H9 (cell line): ENCODE measurements around the gene TMEM44. TPM values are rescaled to one million over a fixed set of nuclear protein-coding genes. Genes with fewer than 3 reads are reported as not detected.

Experiments
- DNase-seq: peaks from one replicate; pipeline ENCODE4 v3.0.0-alpha.2; 2017
- H2AFZ ChIP-seq: one replicate; pipeline ENCODE4 v1.6.1; 2013; ENCODE audit warnings: mild to moderate bottlenecking, low read length, control low read depth, moderate library complexity
- H2AK5ac ChIP-seq: 2 replicates; pipeline ENCODE4 v1.6.1; 2013; ENCODE audit warnings: low read length, control low read depth, mixed read lengths; ENCODE audit not compliant: insufficient read length
- H2BK120ac ChIP-seq: one replicate; pipeline ENCODE4 v1.6.1; 2013; ENCODE audit warnings: low read depth, mild to moderate bottlenecking, low read length, control low read depth, inconsistent platforms; ENCODE audit not compliant: poor library complexity, severe bottlenecking
- H2BK12ac ChIP-seq: 2 replicates; pipeline ENCODE4 v1.6.1; 2013; ENCODE audit warnings: low read length, control low read depth, mixed read lengths, low read depth; ENCODE audit not compliant: insufficient read length
- H2BK15ac ChIP-seq: 2 replicates; pipeline ENCODE4 v1.6.1; 2013; ENCODE audit warnings: low read depth, low read length, control low read depth
- H2BK20ac ChIP-seq: one replicate; pipeline ENCODE4 v1.6.1; 2013; ENCODE audit warnings: low read depth, mild to moderate bottlenecking, low read length, control low read depth, inconsistent platforms; ENCODE audit not compliant: poor library complexity, severe bottlenecking
- H2BK5ac ChIP-seq: 2 replicates; pipeline ENCODE4 v1.6.1; 2013; ENCODE audit warnings: low read length, control low read depth, mixed read lengths; ENCODE audit not compliant: insufficient read length
- H3K14ac ChIP-seq: 2 replicates; pipeline ENCODE4 v1.6.1; 2013; ENCODE audit warnings: low read length, control low read depth; ENCODE audit not compliant: insufficient read depth
- H3K18ac ChIP-seq: 2 replicates; pipeline ENCODE4 v1.6.1; 2013; ENCODE audit warnings: low read depth, mild to moderate bottlenecking, mixed read lengths, low read length, control low read depth; ENCODE audit not compliant: insufficient read length
- H3K23ac ChIP-seq: 2 replicates; pipeline ENCODE4 v1.6.1; 2013; ENCODE audit warnings: low read length, control low read depth, mixed read lengths, low read depth; ENCODE audit not compliant: insufficient read length
- H3K23me2 ChIP-seq: 2 replicates; pipeline ENCODE4 v1.6.1; 2013; ENCODE audit warnings: low read depth, mild to moderate bottlenecking, mixed read lengths, low read length, control low read depth; ENCODE audit not compliant: insufficient read length, poor library complexity, severe bottlenecking
- H3K27ac ChIP-seq: 2 replicates; pipeline ENCODE4 v1.5.1; 2013; ENCODE audit warnings: low read length, control low read depth, mixed read lengths, low read depth; ENCODE audit not compliant: insufficient read length
- H3K27me3 ChIP-seq: 2 replicates; pipeline ENCODE4 v1.6.1; 2013; ENCODE audit warnings: low read length, control low read depth, inconsistent platforms; ENCODE audit not compliant: insufficient read depth
- H3K4ac ChIP-seq: 2 replicates; pipeline ENCODE4 v1.6.1; 2013; ENCODE audit warnings: low read depth, mild to moderate bottlenecking, control low read depth, inconsistent platforms, low read length, moderate library complexity
- H3K4me1 ChIP-seq: 2 replicates; pipeline ENCODE4 v1.6.1; 2013; ENCODE audit warnings: low read length, control low read depth, inconsistent platforms; ENCODE audit not compliant: insufficient read depth
- H3K4me2 ChIP-seq: 2 replicates; pipeline ENCODE4 v1.6.1; 2013; ENCODE audit warnings: low read length, control low read depth, mixed read lengths; ENCODE audit not compliant: insufficient read length, insufficient read depth
- H3K56ac ChIP-seq: 2 replicates; pipeline ENCODE4 v1.6.1; 2013; ENCODE audit warnings: low read depth, mild to moderate bottlenecking, mixed read lengths, low read length, control low read depth; ENCODE audit not compliant: insufficient read length
- H3K79me1 ChIP-seq: 2 replicates; pipeline ENCODE4 v1.6.1; 2013; ENCODE audit warnings: low read depth, mild to moderate bottlenecking, moderate library complexity, low read length, control low read depth, inconsistent platforms; ENCODE audit not compliant: insufficient read depth, poor library complexity, severe bottlenecking
- H3K79me2 ChIP-seq: 2 replicates; pipeline ENCODE4 v1.6.1; 2013; ENCODE audit warnings: low read length, control low read depth, inconsistent platforms; ENCODE audit not compliant: insufficient read depth
- H3K9ac ChIP-seq: 2 replicates; pipeline ENCODE4 v1.6.1; 2013; ENCODE audit warnings: low read length, control low read depth, mixed read lengths; ENCODE audit not compliant: insufficient read length; ENCODE audit errors: extremely low read depth
- H3K9me3 ChIP-seq: one replicate; pipeline ENCODE4 v1.6.1; 2013; ENCODE audit warnings: low read depth, low read length, inconsistent platforms; ENCODE audit not compliant: control insufficient read depth
- H3T11ph ChIP-seq: one replicate; pipeline ENCODE4 v1.6.1; 2013; ENCODE audit warnings: mild to moderate bottlenecking, low read length, control low read depth, inconsistent platforms
- H4K20me1 ChIP-seq: one replicate; pipeline ENCODE4 v1.6.1; 2013; ENCODE audit not compliant: control insufficient read depth, insufficient read length, insufficient read depth
- H4K5ac ChIP-seq: 2 replicates; pipeline ENCODE4 v1.6.1; 2013; ENCODE audit warnings: low read depth, mild to moderate bottlenecking, mixed read lengths, low read length, control low read depth; ENCODE audit not compliant: insufficient read length
- H4K8ac ChIP-seq: replicated peaks from 2 replicates; pipeline ENCODE4 v1.6.1; 2013; ENCODE audit warnings: low read length, control low read depth, mixed read lengths, low read depth; ENCODE audit not compliant: insufficient read length
- H4K91ac ChIP-seq: 2 replicates; pipeline ENCODE4 v1.6.1; 2013; ENCODE audit warnings: low read depth, mild to moderate bottlenecking, moderate library complexity, mixed read lengths, low read length, control low read depth; ENCODE audit not compliant: insufficient read length
- H3K27ac Mint-ChIP-seq, 3 experiments: 2 replicates in 2 of 3; 3 replicates in 1 of 3; pipeline ENCODE4 v1.8.0; 2020 to 2021; ENCODE audit warnings: mixed read lengths in 3 of 3, mild to moderate bottlenecking in 1 of 3, moderate library complexity in 1 of 3
- H3K27me3 Mint-ChIP-seq: 2 replicates; pipeline ENCODE4 v1.8.0; 2021; ENCODE audit warnings: low read depth, mild to moderate bottlenecking, moderate library complexity, mixed read lengths
- H3K36me3 Mint-ChIP-seq, 3 experiments: 2 replicates in 2 of 3; 3 replicates in 1 of 3; pipeline ENCODE4 v1.8.0; 2020 to 2021; ENCODE audit warnings: low read depth in 3 of 3, mixed read lengths in 3 of 3; ENCODE audit not compliant: insufficient read depth in 1 of 3
- H3K4me1 Mint-ChIP-seq, 2 experiments: 2 replicates each; pipeline ENCODE4 v1.8.0; 2020; ENCODE audit warnings: mixed read lengths in 2 of 2
- H3K4me3 Mint-ChIP-seq, 2 experiments: 2 replicates in 1 of 2; 3 replicates in 1 of 2; pipeline ENCODE4 v1.8.0; 2020 to 2021; ENCODE audit warnings: mild to moderate bottlenecking in 2 of 2, mixed read lengths in 2 of 2, moderate library complexity in 1 of 2
- H3K9me3 Mint-ChIP-seq, 2 experiments: 2 replicates in 1 of 2; 3 replicates in 1 of 2; pipeline ENCODE4 v1.8.0; 2020; ENCODE audit warnings: mild to moderate bottlenecking in 2 of 2, mixed read lengths in 2 of 2, moderate library complexity in 1 of 2
- CTCF ChIP-seq: fragments of 200-600 bp; sonication (generic); conservative IDR thresholded peaks from 3 replicates; pipeline ENCODE4 v1.8.0; 2021; ENCODE audit warnings: antibody characterized with exemption, mild to moderate bottlenecking
- WGBS: extraction: QIAGEN DNeasy Blood & Tissue Kit; methylation state at CpG from one replicate; pipeline ENCODE4 v1.1.7; 2013; ENCODE audit warnings: missing lambda C conversion rate, low lambda C conversion rate, mixed read lengths; ENCODE audit not compliant: insufficient read length; ENCODE audit errors: extremely low coverage; 5-methylcytosine and 5-hydroxymethylcytosine counted together
- total RNA-seq: library from RNA; stranded (reverse); gene quantifications from 2 replicates; pipeline ENCODE4 v1.2.1, GENCODE V29; 2021

The TMEM44 gene
- total RNA-seq, 1 experiment from 2014 or later, result 19.8 TPM

GRCh38 chr3:194618858-194619608, 14.2 kb downstream of the TMEM44 start:
- no CpG with 5 or more reads among the region's 23 CpGs for WGBS
- peak overlapping the region in 2 of 3 experiments; percentile 49 to 77; a peak in 2 of 7 replicates for H3K27ac Mint-ChIP-seq

More at GRCh38 chr3:194618858-194619608, 14.2 kb downstream of the TMEM44 start:
- Histone ChIP-seq H2BK5ac (no peak overlapping the region), H2BK120ac (no peak overlapping the region), H4K5ac (no peak overlapping the region), H3T11ph (no peak overlapping the region), H4K91ac (no peak overlapping the region), H3K14ac (no peak overlapping the region; the same call in 1 of the 2 replicates), H2BK15ac (no peak overlapping the region), H3K79me1 (no peaks in the 10 kb centered on the region), H3K27ac (no peak overlapping the region), H2BK20ac (no peak overlapping the region), H3K9me3 (no peaks in the 10 kb centered on the region), H2AFZ (no peak overlapping the region), H3K4ac (no peak overlapping the region), H4K8ac (no peak overlapping the region), H3K23me2 (no peaks in the 10 kb centered on the region), H3K79me2 (no peaks in the 10 kb centered on the region), H3K27me3 (no peaks in the 10 kb centered on the region), H3K9ac (no peak overlapping the region), H3K18ac (no peak overlapping the region), H3K4me2 (no peak overlapping the region), H3K4me1 (no peaks in the 10 kb centered on the region), H2BK12ac (no peak overlapping the region), H3K23ac (no peak overlapping the region), H3K56ac (no peak overlapping the region), H4K20me1 (no peaks in the 10 kb centered on the region), H2AK5ac (no peak overlapping the region)
- no peak for DNase-seq
- Mint-ChIP-seq H3K4me1 (peaks cover 6 to 7% of the 10 kb centered on the region in 2 experiments; a peak in 3 of 4 replicates), H3K4me3 (no peak overlapping the region), H3K36me3 (peaks cover 7 to 29% (median 16%) of the 10 kb centered on the region in 3 experiments), H3K27me3 (no peaks in the 10 kb centered on the region), H3K9me3 (no peaks in the 10 kb centered on the region)
- TF ChIP-seq CTCF, result no peak
